COLO829 (cell line): Measurements from ENCODE around the gene PDHX.
"Not testable (repeated sequence)": the region's sequence is repeated elsewhere in the genome, so short reads cannot be mapped to it uniquely, and the experiment has no call there.

ENCODE experiments used
- DNase-seq: peaks from one replicate; pipeline ENCODE4 v3.0.0; 2012; ENCODE audit warnings: low spot score

PDHX gene

GRCh38 chr11:34916015-34916842 is at the start of gene PDHX, which contains the start of gene APIP:
PDHX (plus strand) TSS chr11:34916618; CDS start chr11:34916656, 38 bp downstream.
APIP (minus strand) TSS chr11:34916379; CDS start chr11:34916284, 95 bp downstream.
- DNase-seq = peak; percentile 100

GRCh38 chr11:34869425-34869824 is 47.0 kb upstream of the PDHX start:
- no peak for DNase-seq

- no peak for DNase-seq
Observed at GRCh38 chr11:34870548-34871196, 45.7 kb upstream of the PDHX start.

- DNase-seq = no peak
Observed at GRCh38 chr11:34874202-34874601, 42.2 kb upstream of the PDHX start.

GRCh38 chr11:34877375-34877975 is 38.9 kb upstream of the PDHX start:
- no peak for DNase-seq

- no peak for DNase-seq
Observed at GRCh38 chr11:34881900-34882299, 34.5 kb upstream of the PDHX start.

GRCh38 chr11:34886609-34887008 is 29.8 kb upstream of the PDHX start:
- DNase-seq = no peak

- no peak for DNase-seq
Observed at GRCh38 chr11:34887260-34887659, 29.2 kb upstream of the PDHX start.

- no peak for DNase-seq
Observed at GRCh38 chr11:34890089-34890488, 26.3 kb upstream of the PDHX start.

GRCh38 chr11:34890812-34891211 is 25.6 kb upstream of the PDHX start:
- DNase-seq = peak; percentile 38

GRCh38 chr11:34891611-34892010 is 24.8 kb upstream of the PDHX start:
- peak; percentile 57 for DNase-seq

GRCh38 chr11:34893416-34893815 is 23.0 kb upstream of the PDHX start:
- DNase-seq = no peak

- DNase-seq = not testable (repeated sequence)
Observed at GRCh38 chr11:34896191-34896590, 20.2 kb upstream of the PDHX start.

- DNase-seq = no peak
Observed at GRCh38 chr11:34897171-34897870, 19.1 kb upstream of the PDHX start.

GRCh38 chr11:34898474-34898873 is 17.9 kb upstream of the PDHX start:
- no peak for DNase-seq

GRCh38 chr11:34899633-34900016 is 16.8 kb upstream of the PDHX start:
- DNase-seq = no peak

GRCh38 chr11:34904421-34904955 is 11.9 kb upstream of the PDHX start:
- DNase-seq = no peak

- no peak for DNase-seq
Observed at GRCh38 chr11:34905666-34906065, 10.8 kb upstream of the PDHX start.

- peak; percentile 42 for DNase-seq
Observed at GRCh38 chr11:34907934-34908593, 8.4 kb upstream of the PDHX start.

GRCh38 chr11:34909415-34909814 is 7.0 kb upstream of the PDHX start:
- no peak for DNase-seq

GRCh38 chr11:34909955-34910354 is 6.5 kb upstream of the PDHX start:
- no peak for DNase-seq

GRCh38 chr11:34910817-34911216 is 5.6 kb upstream of the PDHX start:
- DNase-seq = no peak
